HCT116 (cell line): ENCODE results near the gene IL15. TPM values are rescaled to one million over a fixed set of nuclear protein-coding genes. Genes with fewer than 3 reads are reported as not detected.

Source experiments
- ATAC-seq: fragments of 200-7000 bp; cut with Tn5 transposase; 2 replicates; pipeline ENCODE4 v1.9.1; 2020; ENCODE audit warnings: mild to moderate bottlenecking, moderate library complexity
- BruUV-seq: library from RNA; stranded (reverse); fragments of 400-500 nt; replicated peaks from 2 replicates; lab custom pipeline; 2021; lab: Mats Ljungman, UMichigan
- CTCF ChIA-PET: fragments of 300-600 bp; sonication (Branson Sonifier 250); formaldehyde crosslinking; loops from one replicate; lab custom pipeline; 2021; ENCODE audit warnings: antibody characterized with exemption; lab: Charles Lee
- POLR2A ChIA-PET: fragments of 300-600, 350-600 bp; sonication (Branson Sonifier 250); formaldehyde crosslinking; loops from one replicate; lab custom pipeline; 2021; ENCODE audit warnings: antibody characterized with exemption; lab: Charles Lee
- RAD21 ChIA-PET, 2 experiments: fragments of 300-600 bp; sonication (Branson Sonifier 250); formaldehyde crosslinking; loops; one replicate each; lab custom pipeline; 2023; ENCODE audit warnings: low total read pairs in 2 of 2; ENCODE audit not compliant: uncharacterized antibody in 2 of 2, unreplicated experiment in 2 of 2, low non-redundant PET in 1 of 2; lab: Charles Lee
- DNase-seq: peaks from one replicate; pipeline ENCODE4 v3.0.0-alpha.2; 2010; ENCODE audit warnings: low read depth, low spot score
- H2AFZ ChIP-seq: fragments of 200-600 bp; shearing (Covaris generic), sonication (generic); 2 replicates; pipeline ENCODE4 v1.6.1; 2017; ENCODE audit warnings: low read depth, mixed run types, mixed read lengths, antibody characterized with exemption, low read length; ENCODE audit not compliant: poor library complexity, severe bottlenecking
- H3K27ac ChIP-seq: 2 replicates; pipeline ENCODE4 v1.5.1; 2012; ENCODE audit warnings: low read depth, low read length
- H3K27me3 ChIP-seq: fragments of 200-600 bp; sonication (generic); 2 replicates; pipeline ENCODE4 v1.6.1; 2016; ENCODE audit warnings: mixed run types, low read length, mixed read lengths; ENCODE audit not compliant: insufficient read depth
- H3K36me3 ChIP-seq, 2 experiments: fragments of 200-500 bp in 1 of 2; fragments of 200-600 bp in 1 of 2; sonication (Bioruptor generic) in 1 of 2; sonication (generic) in 1 of 2; 2 replicates each; pipeline versions ENCODE4 v1.5.1 to v1.6.1; 2014 to 2016; ENCODE audit warnings: low read length in 2 of 2, inconsistent platforms in 1 of 2, mixed read lengths in 1 of 2, mixed run types in 1 of 2; ENCODE audit not compliant: insufficient read depth in 2 of 2, control insufficient read depth in 1 of 2
- H3K4me1 ChIP-seq, 2 experiments: fragments of 200-600 bp in 1 of 2; sonication (generic) in 1 of 2; 2 replicates each; pipeline versions ENCODE4 v1.5.1 to v1.6.1; 2012 to 2017; ENCODE audit warnings: low read length in 2 of 2, inconsistent platforms in 1 of 2, mild to moderate bottlenecking in 1 of 2, mixed read lengths in 1 of 2, mixed run types in 1 of 2, moderate library complexity in 1 of 2; ENCODE audit not compliant: insufficient read depth in 2 of 2, control insufficient read depth in 1 of 2
- H3K4me2 ChIP-seq: fragments of 200-600 bp; sonication (generic); 2 replicates; pipeline ENCODE4 v1.6.1; 2017; ENCODE audit warnings: mixed run types, low read length, mixed read lengths
- H3K4me3 ChIP-seq, 2 experiments: fragments of 200-600 bp in 1 of 2; sonication (generic) in 1 of 2; replicated peaks in 1 of 2; 2 replicates each; pipeline ENCODE4 v1.5.1; 2011 to 2016; ENCODE audit warnings: low read length in 2 of 2, control low read depth in 1 of 2, low read depth in 1 of 2, mild to moderate bottlenecking in 1 of 2, mixed read lengths in 1 of 2, mixed run types in 1 of 2
- H3K79me2 ChIP-seq: fragments of 200-600 bp; sonication (generic); 2 replicates; pipeline ENCODE4 v1.6.1; 2017; ENCODE audit warnings: mild to moderate bottlenecking, mixed run types, low read length, moderate library complexity, mixed read lengths; ENCODE audit not compliant: insufficient read depth
- H3K9ac ChIP-seq: fragments of 200-600 bp; sonication (generic); 2 replicates; pipeline ENCODE4 v1.6.1; 2016; ENCODE audit warnings: low read length, mixed read lengths
- H3K9me2 ChIP-seq: fragments of 200-600 bp; sonication (generic), shearing (Covaris generic); 2 replicates; pipeline ENCODE4 v1.6.1; 2017; ENCODE audit warnings: mixed run types, mild to moderate bottlenecking, moderate library complexity; ENCODE audit not compliant: insufficient read depth
- H3K9me3 ChIP-seq, 2 experiments: fragments of 200-500 bp in 1 of 2; fragments of 200-600 bp in 1 of 2; sonication (Bioruptor generic) in 1 of 2; sonication (generic) in 1 of 2; 2 replicates each; pipeline ENCODE4 v1.6.1; 2014 to 2017; ENCODE audit warnings: low read length in 2 of 2, mixed read lengths in 2 of 2, inconsistent platforms in 1 of 2, low read depth in 1 of 2, mild to moderate bottlenecking in 1 of 2, mixed run types in 1 of 2, moderate library complexity in 1 of 2; ENCODE audit not compliant: control insufficient read depth in 1 of 2, insufficient read depth in 1 of 2
- H4K20me1 ChIP-seq: fragments of 200-600 bp; sonication (generic), shearing (Covaris generic); 2 replicates; pipeline ENCODE4 v1.6.1; 2017; ENCODE audit warnings: mixed run types, mild to moderate bottlenecking, moderate library complexity; ENCODE audit not compliant: insufficient read depth
- CBX3 ChIP-seq: IDR thresholded peaks from 2 replicates; pipeline ENCODE4 v1.6.1; 2012; ENCODE audit warnings: low read depth
- CEBPB ChIP-seq: IDR thresholded peaks from 2 replicates; pipeline ENCODE4 v1.6.1; 2012; ENCODE audit warnings: low read depth
- EGR1 ChIP-seq: IDR thresholded peaks from 2 replicates; pipeline ENCODE4 v1.6.1; 2012; ENCODE audit warnings: low read depth
- POLR2A ChIP-seq: IDR thresholded peaks from 2 replicates; pipeline ENCODE4 v1.7.0; 2011; ENCODE audit warnings: borderline replicate concordance; ENCODE audit not compliant: insufficient read depth, insufficient read length; ENCODE audit errors: extremely low read depth
- REST ChIP-seq: IDR thresholded peaks from 2 replicates; pipeline ENCODE4 v1.6.1; 2012; ENCODE audit warnings: low read depth
- SP1 ChIP-seq: IDR thresholded peaks from 2 replicates; pipeline ENCODE4 v1.6.1; 2012; ENCODE audit warnings: low read depth
- SRF ChIP-seq: IDR thresholded peaks from 2 replicates; pipeline ENCODE4 v1.6.1; 2012; ENCODE audit warnings: low read depth
- YY1 ChIP-seq: IDR thresholded peaks from 2 replicates; pipeline ENCODE4 v1.6.1; 2011; ENCODE audit warnings: low read length, low read depth, moderate library complexity, mild to moderate bottlenecking; ENCODE audit not compliant: insufficient replicate concordance; ENCODE audit errors: extremely low read depth
- ZNF274 ChIP-seq: fragments of 200-500 bp; sonication (Bioruptor generic); IDR thresholded peaks from 2 replicates; pipeline ENCODE4 v1.6.1; 2014; ENCODE audit warnings: mild to moderate bottlenecking, low read depth, low read length, inconsistent platforms
- intact Hi-C: fragments of 100-400 bp; cut with micrococcal nuclease; formaldehyde crosslinking; loops from 2 replicates; pipeline ENCODE4 v1.10.0; 2022
- total RNA-seq: library from RNA; stranded (reverse); gene quantifications from one replicate; pipeline ENCODE4 v1.2.1, GENCODE V29; 2021; ENCODE audit not compliant: unreplicated experiment
- TF ChIP-seq, protein P1 (sequence below), 3 experiments: fragments of 200-600 bp in 1 of 3; sonication (generic) in 1 of 3; IDR thresholded peaks in 2 of 3; conservative IDR thresholded peaks in 1 of 3; 2 replicates each; pipeline ENCODE4 v1.5.1; 2012 to 2017; ENCODE audit warnings: low read depth in 2 of 3, low read length in 2 of 3, antibody characterized with exemption in 1 of 3, borderline replicate concordance in 1 of 3, control low read depth in 1 of 3, mild to moderate bottlenecking in 1 of 3, mixed read lengths in 1 of 3, mixed run types in 1 of 3, moderate library complexity in 1 of 3; ENCODE audit not compliant: insufficient read depth in 1 of 3

IL15 gene
- total RNA-seq, 1 experiment from 2014 or later: 1.2 TPM

DNA sequence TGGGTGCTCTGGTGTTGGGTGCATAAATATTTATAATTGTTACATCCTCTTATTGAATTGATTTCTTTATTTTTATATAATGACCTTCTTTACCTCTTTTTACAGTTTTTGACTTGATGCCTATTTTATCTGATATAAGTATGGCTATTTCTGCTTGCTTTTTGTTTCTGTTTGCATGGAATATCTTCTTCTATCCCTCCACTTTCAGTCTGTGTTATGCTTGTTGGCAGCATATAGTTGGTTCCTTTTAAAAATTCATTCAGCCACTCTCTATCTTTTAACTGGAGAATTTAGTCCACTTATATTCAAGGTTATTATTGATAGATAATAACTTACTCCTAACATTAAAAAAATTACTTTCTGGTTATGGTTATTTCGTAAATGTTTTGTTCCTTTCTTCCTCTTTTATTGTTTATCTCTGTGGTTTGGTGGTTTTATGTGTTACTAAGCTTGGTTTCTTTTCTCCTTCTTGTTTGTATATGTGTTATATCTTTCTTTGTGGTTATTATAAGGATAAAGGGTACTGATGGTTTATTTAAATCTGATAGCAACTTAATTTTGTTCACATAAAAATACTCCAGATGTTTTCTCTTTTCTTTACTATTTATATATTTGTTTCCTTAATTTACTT lies 69.5 kb downstream of the IL15 start:
- Histone ChIP-seq H3K27ac (no peak overlapping the region), H3K4me3 (no peak overlapping the region), H3K9me2 (peaks cover 3% of the 10 kb centered on the region; the same call in 1 of the 2 replicates), H2AFZ (no peak overlapping the region), H3K9ac (no peak overlapping the region)
- CTCF ChIA-PET: no interaction called here
- TF ChIP-seq CBX3: no peak
- TF ChIP-seq SRF: no peak
- TF ChIP-seq SP1: no peak
- no peak for TF ChIP-seq CEBPB
- TF ChIP-seq, all 23 proteins: peak for 0
- intact Hi-C loops: no loop called here
- H3K36me3 ChIP-seq: no peaks in the 10 kb centered on the region
- H4K20me1 ChIP-seq: no peaks in the 10 kb centered on the region
- no TSS peak for BruUV-seq
- ATAC-seq: no peak
- H3K27me3 ChIP-seq: no peaks in the 10 kb centered on the region
- ChIA-PET POLR2A (no interaction called here), RAD21 (no interaction called here)
- H3K4me1 ChIP-seq: no peaks in the 10 kb centered on the region
- DNase-seq: no peak
- H3K79me2 ChIP-seq: no peaks in the 10 kb centered on the region
- no peaks in the 10 kb centered on the region for H3K9me3 ChIP-seq
- H3K4me2 ChIP-seq: no peak overlapping the region

DNA sequence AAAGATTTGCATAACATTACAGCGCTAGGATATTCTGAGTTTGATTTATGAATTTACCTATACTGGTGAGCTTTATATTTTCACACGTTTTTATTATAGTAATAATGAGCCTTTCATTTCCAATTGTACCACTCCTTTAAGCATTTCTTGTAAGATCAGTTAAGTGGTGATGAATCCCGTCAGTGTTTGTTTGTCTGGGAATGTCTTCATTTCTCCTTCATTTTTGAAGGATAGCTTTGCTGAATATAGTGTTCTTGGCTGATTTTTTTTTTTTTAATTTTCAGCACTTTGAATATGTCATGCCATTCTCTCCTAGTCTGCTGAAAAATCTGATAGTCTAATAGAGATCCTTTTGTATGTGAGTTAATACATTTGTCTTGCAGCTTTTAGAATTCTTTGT lies 70.1 kb downstream of the IL15 start:
- CTCF ChIA-PET: no interaction called here
- no TSS peak for BruUV-seq
- no peaks in the 10 kb centered on the region for H3K27me3 ChIP-seq
- H3K4me1 ChIP-seq: no peaks in the 10 kb centered on the region
- H3K9ac ChIP-seq: no peak overlapping the region
- H3K9me3 ChIP-seq: no peaks in the 10 kb centered on the region
- 0 out of 2 replicates have a peak, but pooled peaks cover 3% of the 10 kb centered on the region for H3K9me2 ChIP-seq
- TF ChIP-seq REST (no peak), YY1 (no peak), POLR2A (no peak), EGR1 (no peak), ZNF274 (no peak), CEBPB (no peak)
- TF ChIP-seq, protein P1, sequence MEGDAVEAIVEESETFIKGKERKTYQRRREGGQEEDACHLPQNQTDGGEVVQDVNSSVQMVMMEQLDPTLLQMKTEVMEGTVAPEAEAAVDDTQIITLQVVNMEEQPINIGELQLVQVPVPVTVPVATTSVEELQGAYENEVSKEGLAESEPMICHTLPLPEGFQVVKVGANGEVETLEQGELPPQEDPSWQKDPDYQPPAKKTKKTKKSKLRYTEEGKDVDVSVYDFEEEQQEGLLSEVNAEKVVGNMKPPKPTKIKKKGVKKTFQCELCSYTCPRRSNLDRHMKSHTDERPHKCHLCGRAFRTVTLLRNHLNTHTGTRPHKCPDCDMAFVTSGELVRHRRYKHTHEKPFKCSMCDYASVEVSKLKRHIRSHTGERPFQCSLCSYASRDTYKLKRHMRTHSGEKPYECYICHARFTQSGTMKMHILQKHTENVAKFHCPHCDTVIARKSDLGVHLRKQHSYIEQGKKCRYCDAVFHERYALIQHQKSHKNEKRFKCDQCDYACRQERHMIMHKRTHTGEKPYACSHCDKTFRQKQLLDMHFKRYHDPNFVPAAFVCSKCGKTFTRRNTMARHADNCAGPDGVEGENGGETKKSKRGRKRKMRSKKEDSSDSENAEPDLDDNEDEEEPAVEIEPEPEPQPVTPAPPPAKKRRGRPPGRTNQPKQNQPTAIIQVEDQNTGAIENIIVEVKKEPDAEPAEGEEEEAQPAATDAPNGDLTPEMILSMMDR (IDR thresholded peaks at IDR 0.05 in 2 of 3, conservative IDR thresholded peaks at IDR 0.05 in 1 of 3; ENCODE audit: borderline replicate concordance in 1 of 3, insufficient read depth in 1 of 3, low read depth in 2 of 3, low read length in 2 of 3): no peak
- no peaks in the 10 kb centered on the region for H4K20me1 ChIP-seq
- intact Hi-C loops: no loop called here
- POLR2A ChIA-PET: no interaction called here
- ATAC-seq: no peak
- H3K4me2 ChIP-seq: no peak overlapping the region
- no peak for DNase-seq
- no peak overlapping the region for H2AFZ ChIP-seq
- no peaks in the 10 kb centered on the region for H3K79me2 ChIP-seq
- RAD21 ChIA-PET: no interaction called here
- no peaks in the 10 kb centered on the region for H3K36me3 ChIP-seq
- H3K27ac ChIP-seq: no peak overlapping the region
- H3K4me3 ChIP-seq: no peak overlapping the region
